ENCODE data around the gene IFT122.

DNA sequence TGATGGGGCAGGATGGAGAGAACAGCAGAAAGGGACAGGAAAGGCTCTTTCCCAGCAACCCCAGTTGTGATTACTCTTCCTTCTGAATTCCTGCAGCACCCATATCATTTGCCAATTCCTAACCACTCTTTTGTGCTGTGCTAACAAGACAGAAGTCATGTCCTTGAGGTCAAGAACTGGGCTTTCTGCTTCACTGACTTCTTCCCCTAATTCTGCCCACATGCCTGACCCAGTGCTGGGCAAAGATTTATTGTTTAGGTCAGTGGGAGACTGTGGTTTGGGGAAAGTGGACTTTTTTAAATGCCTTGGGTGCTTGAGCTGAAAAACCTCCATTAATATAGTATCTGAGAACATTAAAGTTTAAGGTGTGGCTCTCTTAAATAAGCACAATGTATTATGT, 7.4 kb upstream of the IFT122 start:
- TF ChIP-seq, protein P1, sequence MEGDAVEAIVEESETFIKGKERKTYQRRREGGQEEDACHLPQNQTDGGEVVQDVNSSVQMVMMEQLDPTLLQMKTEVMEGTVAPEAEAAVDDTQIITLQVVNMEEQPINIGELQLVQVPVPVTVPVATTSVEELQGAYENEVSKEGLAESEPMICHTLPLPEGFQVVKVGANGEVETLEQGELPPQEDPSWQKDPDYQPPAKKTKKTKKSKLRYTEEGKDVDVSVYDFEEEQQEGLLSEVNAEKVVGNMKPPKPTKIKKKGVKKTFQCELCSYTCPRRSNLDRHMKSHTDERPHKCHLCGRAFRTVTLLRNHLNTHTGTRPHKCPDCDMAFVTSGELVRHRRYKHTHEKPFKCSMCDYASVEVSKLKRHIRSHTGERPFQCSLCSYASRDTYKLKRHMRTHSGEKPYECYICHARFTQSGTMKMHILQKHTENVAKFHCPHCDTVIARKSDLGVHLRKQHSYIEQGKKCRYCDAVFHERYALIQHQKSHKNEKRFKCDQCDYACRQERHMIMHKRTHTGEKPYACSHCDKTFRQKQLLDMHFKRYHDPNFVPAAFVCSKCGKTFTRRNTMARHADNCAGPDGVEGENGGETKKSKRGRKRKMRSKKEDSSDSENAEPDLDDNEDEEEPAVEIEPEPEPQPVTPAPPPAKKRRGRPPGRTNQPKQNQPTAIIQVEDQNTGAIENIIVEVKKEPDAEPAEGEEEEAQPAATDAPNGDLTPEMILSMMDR (IDR thresholded peaks at IDR 0.05): no peak
- no peak for TF ChIP-seq POLR2AphosphoS5 (IDR thresholded peaks at IDR 0.05)
- no peak for TF ChIP-seq POLR2A (IDR thresholded peaks at IDR 0.05)
